Keratinocyte (primary cell): ENCODE measurements around the gene PPCS. TPM values are rescaled to one million over a fixed set of nuclear protein-coding genes. Genes with fewer than 3 reads are reported as not detected.

Experiments used
- DNase-seq: peaks from one replicate; pipeline ENCODE4 v3.0.0-alpha.2; 2011; ENCODE audit warnings: low read depth, missing footprints, low spot score
- FAIRE-seq: peaks from 2 replicates; lab custom pipeline; 2011; peaks lifted over from hg19 to GRCh38; lab: Jason Lieb, UNC
- H2AFZ ChIP-seq: 2 replicates; pipeline ENCODE4 v1.6.0; 2012; ENCODE audit warnings: low read length, control low read depth, inconsistent platforms; ENCODE audit not compliant: control insufficient read depth
- H3K27ac ChIP-seq: 2 replicates; pipeline ENCODE4 v1.5.1; 2011; ENCODE audit warnings: low read length; ENCODE audit not compliant: control insufficient read depth, insufficient read depth
- H3K27me3 ChIP-seq: 3 replicates; pipeline ENCODE4 v1.6.0; 2011; ENCODE audit warnings: low read length; ENCODE audit not compliant: control insufficient read depth, insufficient read depth; ENCODE audit errors: extremely low read depth
- H3K36me3 ChIP-seq, 2 experiments: 2 replicates in 1 of 2; 3 replicates in 1 of 2; pipeline ENCODE4 v1.5.1; 2011; ENCODE audit warnings: low read length in 2 of 2, mild to moderate bottlenecking in 1 of 2; ENCODE audit not compliant: control insufficient read depth in 2 of 2, insufficient read depth in 2 of 2; ENCODE audit errors: extremely low read depth in 1 of 2
- H3K4me1 ChIP-seq: 3 replicates; pipeline ENCODE4 v1.5.1; 2011; ENCODE audit warnings: low read length; ENCODE audit not compliant: control insufficient read depth, insufficient read depth; ENCODE audit errors: extremely low read depth
- H3K4me2 ChIP-seq: 3 replicates; pipeline ENCODE4 v1.6.0; 2011; ENCODE audit warnings: low read depth, low read length; ENCODE audit not compliant: control insufficient read depth, insufficient read depth; ENCODE audit errors: extremely low read depth
- H3K4me3 ChIP-seq, 3 experiments: fragments of 200-600 bp in 1 of 3; sonication (generic) in 1 of 3; 2 replicates in 2 of 3; 3 replicates in 1 of 3; pipeline ENCODE4 v1.5.1; 2011 to 2016; ENCODE audit warnings: low read length in 3 of 3, mild to moderate bottlenecking in 3 of 3, control low read depth in 2 of 3, inconsistent platforms in 1 of 3, low read depth in 1 of 3, mixed read lengths in 1 of 3, mixed run types in 1 of 3, moderate library complexity in 1 of 3; ENCODE audit not compliant: control insufficient read depth in 2 of 3, insufficient read depth in 2 of 3; ENCODE audit errors: extremely low read depth in 1 of 3
- H3K79me2 ChIP-seq: 2 replicates; pipeline ENCODE4 v1.6.0; 2012; ENCODE audit warnings: low read length; ENCODE audit not compliant: control insufficient read depth, insufficient read depth
- H3K9ac ChIP-seq: 3 replicates; pipeline ENCODE4 v1.6.0; 2011; ENCODE audit warnings: low read length; ENCODE audit not compliant: control insufficient read depth, insufficient read depth; ENCODE audit errors: extremely low read depth
- H3K9me1 ChIP-seq: 3 replicates; pipeline ENCODE4 v1.6.0; 2011; ENCODE audit warnings: low read length; ENCODE audit not compliant: control insufficient read depth, insufficient read depth; ENCODE audit errors: extremely low read depth
- H3K9me3 ChIP-seq: 2 replicates; pipeline ENCODE4 v1.5.1; 2012; ENCODE audit warnings: low read depth, low read length; ENCODE audit not compliant: control insufficient read depth
- H4K20me1 ChIP-seq: 3 replicates; pipeline ENCODE4 v1.6.0; 2011; ENCODE audit warnings: low read length; ENCODE audit not compliant: control insufficient read depth, insufficient read depth; ENCODE audit errors: extremely low read depth
- EZH2 ChIP-seq: IDR thresholded peaks from one replicate; pipeline ENCODE4 v1.6.1; 2012; ENCODE audit warnings: inconsistent platforms, mild to moderate bottlenecking, low read length, moderate library complexity
- dilution Hi-C: fragments of 300-500 bp; cut with MboI; formaldehyde crosslinking; loops from one replicate; pipeline ENCODE4 v1.7.0; 2020; ENCODE audit warnings: low sequenced_read_pairs; ENCODE audit not compliant: extremely low pct_ligation_motif_present
- polyA plus RNA-seq, 5 experiments: library from polyadenylated mRNA; depleted of rRNA in 3 of 5; stranded (reverse) in 3 of 5; stranded (forward) in 1 of 5; unstranded in 1 of 5; fragments of >200 nt; gene quantifications; 1 replicate in 1 of 5; 2 replicates in 3 of 5; 3 replicates in 1 of 5; pipeline versions ENCODE4 v1.2.1 to v1.2.3, GENCODE V29; 2011 to 2012; ENCODE audit warnings: missing spikeins in 2 of 5, low read depth in 1 of 5, low replicate concordance in 1 of 5
- TF ChIP-seq, protein P1 (sequence below), 3 experiments: IDR thresholded peaks in 1 of 3; conservative IDR thresholded peaks in 1 of 3; optimal IDR thresholded peaks in 1 of 3; 2 replicates in 2 of 3; 3 replicates in 1 of 3; pipeline versions ENCODE3 to v1.5.1; 2011; ENCODE audit warnings: low read length in 3 of 3, mild to moderate bottlenecking in 3 of 3, moderate library complexity in 2 of 3, control low read depth in 1 of 3, inconsistent platforms in 1 of 3; ENCODE audit not compliant: insufficient read depth in 2 of 3; ENCODE audit errors: extremely low read depth in 1 of 3

Gene PPCS
- polyA plus RNA-seq, 1 donor (not counting 4 experiments of a cell fraction or from before 2014, with no cell fraction given), result 47.3 TPM

DNA sequence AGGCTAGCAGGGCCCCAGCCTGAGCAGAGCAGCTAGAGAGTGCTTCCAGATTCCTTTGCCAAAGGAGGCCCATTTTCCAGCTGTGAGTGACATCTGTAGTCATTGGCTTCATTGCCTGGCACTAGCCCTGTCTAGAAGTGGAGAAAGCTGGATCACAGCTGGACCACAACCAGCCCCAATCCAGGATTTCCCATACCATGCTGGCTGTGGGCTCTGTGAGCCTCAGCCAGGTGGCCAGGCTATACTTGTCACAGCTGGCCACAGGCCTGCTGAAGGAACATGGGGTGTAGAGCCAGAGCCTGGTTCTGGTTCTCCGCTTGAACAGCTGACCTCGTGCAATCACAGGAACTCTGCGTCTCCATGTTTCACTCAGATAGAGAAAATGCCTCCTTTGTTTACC, 39.2 kb upstream of the PPCS start:
- H3K9me3 ChIP-seq, result no peaks in the 10 kb centered on the region
- no peak for TF ChIP-seq EZH2
- TF ChIP-seq, protein P1, sequence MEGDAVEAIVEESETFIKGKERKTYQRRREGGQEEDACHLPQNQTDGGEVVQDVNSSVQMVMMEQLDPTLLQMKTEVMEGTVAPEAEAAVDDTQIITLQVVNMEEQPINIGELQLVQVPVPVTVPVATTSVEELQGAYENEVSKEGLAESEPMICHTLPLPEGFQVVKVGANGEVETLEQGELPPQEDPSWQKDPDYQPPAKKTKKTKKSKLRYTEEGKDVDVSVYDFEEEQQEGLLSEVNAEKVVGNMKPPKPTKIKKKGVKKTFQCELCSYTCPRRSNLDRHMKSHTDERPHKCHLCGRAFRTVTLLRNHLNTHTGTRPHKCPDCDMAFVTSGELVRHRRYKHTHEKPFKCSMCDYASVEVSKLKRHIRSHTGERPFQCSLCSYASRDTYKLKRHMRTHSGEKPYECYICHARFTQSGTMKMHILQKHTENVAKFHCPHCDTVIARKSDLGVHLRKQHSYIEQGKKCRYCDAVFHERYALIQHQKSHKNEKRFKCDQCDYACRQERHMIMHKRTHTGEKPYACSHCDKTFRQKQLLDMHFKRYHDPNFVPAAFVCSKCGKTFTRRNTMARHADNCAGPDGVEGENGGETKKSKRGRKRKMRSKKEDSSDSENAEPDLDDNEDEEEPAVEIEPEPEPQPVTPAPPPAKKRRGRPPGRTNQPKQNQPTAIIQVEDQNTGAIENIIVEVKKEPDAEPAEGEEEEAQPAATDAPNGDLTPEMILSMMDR (optimal IDR thresholded peaks at IDR 0.05 in 1 of 3, IDR thresholded peaks at IDR 0.05 in 1 of 3, conservative IDR thresholded peaks at IDR 0.05 in 1 of 3; ENCODE audit: extremely low read depth in 1 of 3, insufficient read depth in 2 of 3, low read length in 3 of 3), result no peak
- no peaks in the 10 kb centered on the region for H3K79me2 ChIP-seq
- no peak overlapping the region for H2AFZ ChIP-seq
- H3K27ac ChIP-seq, result no peak overlapping the region
- DNase-seq (no peak), FAIRE-seq (no peak)
- no peaks in the 10 kb centered on the region for H3K4me1 ChIP-seq
- no peaks in the 10 kb centered on the region for H3K9me1 ChIP-seq
- no peaks in the 10 kb centered on the region for H3K36me3 ChIP-seq
- H3K9ac ChIP-seq, result no peak overlapping the region
- dilution Hi-C loops, result no loop called here
- H4K20me1 ChIP-seq, result no peaks in the 10 kb centered on the region
- peaks cover 23% of the 10 kb centered on the region for H3K27me3 ChIP-seq
- no peak overlapping the region for H3K4me2 ChIP-seq
- H3K4me3 ChIP-seq, result no peak overlapping the region

- Histone ChIP-seq H3K27me3 (peaks cover 24% of the 10 kb centered on the region), H3K4me1 (no peaks in the 10 kb centered on the region), H3K9me1 (no peaks in the 10 kb centered on the region), H3K9ac (no peak overlapping the region), H3K36me3 (no peaks in the 10 kb centered on the region), H3K4me3 (no peak overlapping the region), H2AFZ (no peak overlapping the region), H3K4me2 (no peak overlapping the region), H4K20me1 (no peaks in the 10 kb centered on the region), H3K27ac (no peak overlapping the region), H3K79me2 (no peaks in the 10 kb centered on the region), H3K9me3 (no peaks in the 10 kb centered on the region)
- no peak for DNase-seq
- dilution Hi-C loops, result no loop called here
- FAIRE-seq, result no peak
- TF ChIP-seq, protein P1 (optimal IDR thresholded peaks at IDR 0.05 in 1 of 3, IDR thresholded peaks at IDR 0.05 in 1 of 3, conservative IDR thresholded peaks at IDR 0.05 in 1 of 3; ENCODE audit: extremely low read depth in 1 of 3, insufficient read depth in 2 of 3, low read length in 3 of 3), result no peak
- no peak for TF ChIP-seq EZH2
These were observed 37.8 kb upstream of the PPCS start for GRCh38 chr1:42418516-42418915.
